Posterior cingulate gyrus (tissue), 11 donors: Measurements from ENCODE around the gene PCDH9.
"Not testable (repeated sequence)": the region's sequence is repeated elsewhere in the genome, so short reads cannot be mapped to it uniquely, and the experiment has no call there.

Source experiments
- DNase-seq, 10 donors: peaks; one replicate each; pipeline versions ENCODE4 v3.0.0 to v3.0.0-alpha.2; 2020 to 2021; ENCODE audit warnings: mixed read lengths in 3 of 10
- intact Hi-C: fragments of 100-400 bp; cut with DNase I; formaldehyde crosslinking; loops from one replicate; pipeline ENCODE4 v1.15.1; 2023

Gene PCDH9

GRCh38 chr13:66659701-66660467 is 570.3 kb downstream of the PCDH9 start:
- no peak for DNase-seq
- intact Hi-C loops, result no loop called here

GRCh38 chr13:66659286-66659685 is 570.9 kb downstream of the PCDH9 start:
- intact Hi-C loops, result no loop called here
- no peak for DNase-seq

- DNase-seq, result peak in 5 of 10 donors; percentile 20 to 83 (median 42)
- intact Hi-C loops, result no loop called here
Observed at GRCh38 chr13:66657165-66657881, 572.8 kb downstream of the PCDH9 start.

GRCh38 chr13:66655847-66656454 is 574.2 kb downstream of the PCDH9 start:
- intact Hi-C loops, result no loop called here
- DNase-seq, result no peak

- DNase-seq, result no peak
- intact Hi-C loops, result no loop called here
Observed at GRCh38 chr13:66644855-66645460, 585.2 kb downstream of the PCDH9 start.

GRCh38 chr13:66640231-66640630 is 589.9 kb downstream of the PCDH9 start:
- no peak for DNase-seq
- intact Hi-C loops, result no loop called here

- no peak for DNase-seq
- intact Hi-C loops, result no loop called here
Observed at GRCh38 chr13:66639044-66639443, 591.1 kb downstream of the PCDH9 start.

GRCh38 chr13:66635526-66635925 is 594.6 kb downstream of the PCDH9 start:
- intact Hi-C loops, result no loop called here

GRCh38 chr13:66634384-66634783 is 595.8 kb downstream of the PCDH9 start:
- no peak for DNase-seq
- intact Hi-C loops, result no loop called here

More at GRCh38 chr13:66635526-66635925, 594.6 kb downstream of the PCDH9 start:
- no peak for DNase-seq

GRCh38 chr13:66627512-66627911 is 602.6 kb downstream of the PCDH9 start:
- no peak for DNase-seq
- intact Hi-C loops, result no loop called here

GRCh38 chr13:66624302-66624701 is 605.8 kb downstream of the PCDH9 start:
- intact Hi-C loops, result no loop called here
- no peak for DNase-seq

- intact Hi-C loops, result no loop called here
- no peak for DNase-seq
Observed at GRCh38 chr13:66623129-66623820, 606.9 kb downstream of the PCDH9 start.

GRCh38 chr13:66621906-66622447 is 608.2 kb downstream of the PCDH9 start:
- intact Hi-C loops, result not testable (repeated sequence)
- DNase-seq, result peak in 1 of 10 donors; percentile 78

- no peak for DNase-seq
Observed at GRCh38 chr13:66618702-66619101, 611.4 kb downstream of the PCDH9 start.

GRCh38 chr13:66617786-66618185 is 612.4 kb downstream of the PCDH9 start:
- intact Hi-C loops, result no loop called here
- DNase-seq, result peak in 1 of 10 donors; percentile 67

More at GRCh38 chr13:66618702-66619101, 611.4 kb downstream of the PCDH9 start:
- intact Hi-C loops, result no loop called here

GRCh38 chr13:66612983-66613382 is 617.2 kb downstream of the PCDH9 start:
- intact Hi-C loops, result no loop called here
- peak in 1 of 10 donors; percentile 67 for DNase-seq

- no peak for DNase-seq
- intact Hi-C loops, result no loop called here
Observed at GRCh38 chr13:66586489-66586888, 643.6 kb downstream of the PCDH9 start.

- intact Hi-C loops, result no loop called here
- no peak for DNase-seq
Observed at GRCh38 chr13:66585669-66586203, 644.4 kb downstream of the PCDH9 start.

- DNase-seq, result no peak
- intact Hi-C loops, result no loop called here
Observed at GRCh38 chr13:66581675-66582074, 648.5 kb downstream of the PCDH9 start.

- intact Hi-C loops, result no loop called here
- peak in 1 of 10 donors; percentile 12 for DNase-seq
Observed at GRCh38 chr13:66578305-66578704, 651.8 kb downstream of the PCDH9 start.
